Muscle of arm (tissue), 14 donors: ENCODE results near the gene LCN1. TPM values are rescaled to one million over a fixed set of nuclear protein-coding genes. Genes with fewer than 3 reads are reported as not detected.

Experiments
- DNase-seq: peaks from one replicate; pipeline ENCODE4 v3.0.0-alpha.2; 2013
- long read RNA-seq, 11 donors: transcript quantifications; one replicate each; lab custom pipeline, GENCODE V29; 2026
- polyA plus RNA-seq, 12 donors: library from polyadenylated mRNA; unstranded; fragments of 120-200 nt; gene quantifications; one replicate each; pipeline ENCODE4 v1.2.1, GENCODE V29; 2013; ENCODE audit not compliant: insufficient read length in 12 of 12

Gene LCN1
- under 1 TPM in 1 of 12 donors, not detected in 11; 0.57 TPM for polyA plus RNA-seq
- long read RNA-seq, donor 1: 0 reads
- long read RNA-seq, donor 2: 0 reads
- long read RNA-seq, donor 3: 0 reads
- long read RNA-seq, donor 4: 0 reads
- long read RNA-seq, donor 5: 0 reads
- long read RNA-seq, donor 6, partial matches to known transcripts: 0 of 1 reads
- long read RNA-seq, donor 6, other reads (novel, unspliced or antisense): 0 of 1 reads
- long read RNA-seq, donor 7, partial matches to known transcripts: 0 of 1 reads
- long read RNA-seq, donor 7, other reads (novel, unspliced or antisense): 0 of 1 reads
- long read RNA-seq, donor 8: 0 reads
- long read RNA-seq, donor 9: 0 reads
- long read RNA-seq, donor 10: 0 reads
- long read RNA-seq, donor 11: 0 reads

DNA sequence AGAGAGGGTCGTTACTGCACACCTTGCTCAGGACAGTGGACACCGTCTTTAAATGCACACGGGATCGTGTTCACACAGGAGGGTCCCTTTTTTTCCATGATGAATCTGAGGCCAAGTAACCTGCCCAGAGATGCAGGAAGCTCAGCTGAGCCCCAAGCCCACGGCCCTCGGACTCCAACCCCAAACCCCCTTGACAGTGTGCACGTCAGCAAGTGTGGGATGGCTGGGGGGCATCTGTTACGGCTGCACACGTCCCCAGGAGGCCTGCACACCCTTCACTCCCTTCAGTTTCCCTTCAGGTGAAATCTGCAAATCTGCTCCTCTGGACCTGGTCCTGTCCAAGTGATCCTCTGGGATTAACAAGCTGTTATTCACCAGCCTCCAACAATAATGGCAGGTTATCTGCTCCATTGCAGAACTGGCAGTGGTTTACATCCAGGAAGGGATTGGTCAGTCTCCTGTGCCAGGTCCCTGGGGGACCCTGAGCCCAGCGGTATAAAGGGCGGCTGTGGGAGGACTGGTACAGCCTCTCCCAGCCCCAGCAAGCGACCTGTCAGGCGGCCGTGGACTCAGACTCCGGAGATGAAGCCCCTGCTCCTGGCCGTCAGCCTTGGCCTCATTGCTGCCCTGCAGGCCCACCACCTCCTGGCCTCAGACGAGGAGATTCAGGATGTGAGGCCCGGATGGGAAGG is at the start of gene LCN1:
TSS of gene LCN1 (plus strand) at position 525 of the 692 bp plus-strand sequence. CDS start at position 583, 58 bp downstream.
- no peak for DNase-seq

DNA sequence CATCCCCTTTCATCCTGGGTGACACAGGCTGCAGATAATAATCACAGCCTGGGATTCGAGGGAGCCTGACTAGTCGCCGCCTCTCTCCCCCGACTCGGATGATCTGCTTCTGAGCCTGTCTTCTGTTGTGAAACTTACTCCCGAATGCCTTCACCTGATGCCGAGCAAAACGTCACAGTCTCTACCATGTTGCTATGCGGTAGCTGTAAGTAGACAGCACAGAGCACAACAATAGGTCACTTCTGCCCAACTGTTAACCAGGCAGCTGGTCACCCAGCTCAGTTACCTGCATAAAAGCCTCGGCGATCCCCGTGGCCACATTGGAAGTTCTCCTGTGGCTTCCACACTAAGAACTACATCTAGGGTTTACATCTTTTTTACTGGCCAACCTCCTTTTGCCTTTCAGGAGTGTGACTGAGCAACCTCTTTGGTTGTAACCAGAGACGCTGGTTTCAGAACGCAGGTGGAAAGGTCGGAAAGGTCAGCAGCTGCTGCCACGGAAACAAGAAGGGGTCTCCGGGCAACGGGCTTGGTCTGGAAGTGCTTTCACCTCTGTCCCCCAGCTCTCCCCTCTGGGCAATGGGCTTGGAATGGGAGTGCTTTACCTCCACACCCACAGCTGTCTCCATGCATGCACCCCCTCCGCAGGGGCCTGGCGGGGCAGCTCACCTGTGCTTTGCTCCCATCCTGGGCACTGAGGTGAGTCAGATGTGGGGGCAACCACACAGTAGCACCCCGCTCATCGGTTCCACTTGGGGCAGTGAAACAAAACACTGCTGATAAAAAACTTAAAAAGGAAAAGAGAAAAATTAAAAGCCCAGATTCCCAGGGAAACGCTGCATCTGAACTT is 49.2 kb upstream of the LCN1 start:
- no peak for DNase-seq

DNA sequence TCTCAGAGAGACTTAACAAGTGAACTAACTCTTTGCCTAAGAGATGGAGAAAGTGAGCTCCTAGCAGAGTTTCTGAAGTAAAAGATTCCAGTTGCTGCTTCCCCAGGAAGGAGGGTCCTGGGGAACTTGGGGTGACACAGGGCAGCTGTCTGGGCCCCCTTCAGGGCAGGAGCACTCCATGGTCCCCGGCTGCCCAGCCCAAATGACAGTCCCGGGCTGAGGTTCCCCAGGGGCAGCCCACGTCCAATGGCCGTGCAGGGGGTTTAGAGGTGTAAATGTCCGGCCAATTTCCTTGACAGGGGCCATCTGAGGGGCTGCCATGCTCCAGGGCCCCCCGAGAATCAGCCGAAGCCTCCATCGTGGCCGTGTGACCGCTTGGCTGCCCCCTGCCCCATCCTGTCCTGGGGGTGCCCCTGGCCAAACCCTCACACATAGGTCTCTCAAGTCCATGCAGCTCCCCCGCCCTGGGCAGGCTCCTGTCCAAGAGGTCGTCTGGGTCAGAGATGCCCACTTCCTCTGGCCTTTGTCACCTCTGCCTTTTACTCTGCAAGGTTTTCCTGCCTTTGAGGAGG is 47.2 kb upstream of the LCN1 start:
- no peak for DNase-seq

GRCh38 chr9:135474915-135475314 is 46.3 kb upstream of the LCN1 start:
- no peak for DNase-seq

DNA sequence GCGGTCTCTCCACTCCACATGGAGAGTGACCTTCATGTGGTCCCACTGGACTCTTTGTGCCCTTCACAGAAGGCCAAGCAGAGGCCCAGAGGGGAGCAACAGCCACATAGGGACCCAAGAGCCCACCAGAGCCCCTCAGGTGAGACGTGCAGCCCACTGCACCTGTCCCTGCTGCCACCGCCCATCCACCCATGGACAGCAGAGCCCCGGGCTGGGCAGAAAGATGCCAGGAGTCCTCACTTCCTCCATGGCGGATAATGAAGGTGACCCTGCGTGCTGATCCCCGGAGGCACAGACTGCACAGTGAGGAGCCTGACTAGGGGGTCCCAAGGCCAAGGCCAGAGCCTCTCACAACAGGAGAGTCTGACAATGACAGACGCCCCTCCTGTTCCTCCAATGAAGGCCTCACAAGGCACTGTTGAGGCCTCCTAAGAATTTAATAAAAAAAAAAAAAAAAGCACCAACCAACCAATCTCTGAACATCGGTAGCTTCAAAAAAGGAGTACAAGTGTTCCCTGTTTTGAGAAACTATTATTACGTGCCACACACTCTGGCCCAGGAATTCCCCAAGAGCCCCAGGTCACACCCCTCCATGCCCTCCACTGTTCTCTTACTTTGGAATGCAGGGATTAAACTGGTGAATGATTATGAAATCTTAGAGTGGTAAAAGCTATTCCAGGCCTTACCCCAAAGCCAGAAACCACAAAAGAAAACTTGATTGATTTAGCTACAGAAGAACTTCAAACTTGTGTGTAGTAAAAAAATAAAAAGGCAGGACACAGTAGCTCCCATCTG is 44.5 kb upstream of the LCN1 start:
- no peak for DNase-seq

DNA sequence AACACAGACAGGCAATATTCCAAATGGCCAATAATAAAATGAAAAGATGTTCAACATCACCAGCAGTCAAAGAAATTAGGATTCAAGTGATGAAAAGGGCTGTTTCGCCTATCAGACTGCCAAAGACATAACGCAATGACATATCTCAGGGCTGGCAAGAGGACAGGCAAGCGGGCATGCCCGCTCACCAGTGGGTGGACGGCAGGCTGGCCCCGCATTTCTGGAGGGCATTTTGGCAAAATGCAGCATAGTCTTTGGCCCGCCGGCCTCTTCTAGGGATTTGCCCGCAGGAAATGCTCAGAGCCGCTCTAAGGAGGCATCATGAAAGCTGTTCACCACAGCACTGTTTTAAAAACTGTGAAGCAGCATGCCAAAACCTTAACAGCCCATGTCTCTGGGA is 43.0 kb upstream of the LCN1 start:
- DNase-seq: no peak

GRCh38 chr9:135478829-135479468 is 42.3 kb upstream of the LCN1 start:
- no peak for DNase-seq

DNA sequence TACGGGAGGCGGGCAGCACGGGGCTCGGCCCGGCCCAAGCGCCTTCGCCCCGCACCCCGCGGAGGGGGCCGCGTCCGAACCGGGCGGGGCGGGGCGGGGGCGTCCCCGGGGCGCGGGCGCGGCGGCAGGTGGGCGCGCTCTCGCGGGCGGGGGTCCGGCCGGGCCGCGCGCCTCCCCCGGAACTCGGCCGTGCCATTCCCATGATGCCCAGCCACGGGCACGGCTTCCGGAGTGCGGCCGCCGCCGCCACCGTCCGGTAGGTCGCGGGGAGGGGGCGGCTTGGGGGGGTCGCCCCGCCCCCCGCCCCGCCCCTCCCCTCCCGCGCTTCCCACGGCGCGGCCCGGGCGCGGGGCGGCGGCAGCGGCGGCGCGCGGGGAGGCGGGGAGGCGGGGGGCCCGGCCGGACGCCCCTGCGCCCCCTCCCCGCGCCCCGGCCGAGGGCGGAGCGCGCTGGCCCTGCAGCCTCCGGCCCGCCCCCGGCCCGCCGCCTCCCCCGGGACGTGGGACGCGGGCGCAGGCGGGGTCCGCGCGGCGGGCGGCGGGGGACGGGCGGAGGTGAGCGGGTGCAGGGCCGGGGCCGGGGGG is 41.7 kb upstream of the LCN1 start, which contains the start of gene PPP1R26:
TSS of gene PPP1R26 (plus strand) at position 314 of the 584 bp plus-strand sequence. CDS start 4,729 bp downstream, outside the sequence.
- no peak for DNase-seq

DNA sequence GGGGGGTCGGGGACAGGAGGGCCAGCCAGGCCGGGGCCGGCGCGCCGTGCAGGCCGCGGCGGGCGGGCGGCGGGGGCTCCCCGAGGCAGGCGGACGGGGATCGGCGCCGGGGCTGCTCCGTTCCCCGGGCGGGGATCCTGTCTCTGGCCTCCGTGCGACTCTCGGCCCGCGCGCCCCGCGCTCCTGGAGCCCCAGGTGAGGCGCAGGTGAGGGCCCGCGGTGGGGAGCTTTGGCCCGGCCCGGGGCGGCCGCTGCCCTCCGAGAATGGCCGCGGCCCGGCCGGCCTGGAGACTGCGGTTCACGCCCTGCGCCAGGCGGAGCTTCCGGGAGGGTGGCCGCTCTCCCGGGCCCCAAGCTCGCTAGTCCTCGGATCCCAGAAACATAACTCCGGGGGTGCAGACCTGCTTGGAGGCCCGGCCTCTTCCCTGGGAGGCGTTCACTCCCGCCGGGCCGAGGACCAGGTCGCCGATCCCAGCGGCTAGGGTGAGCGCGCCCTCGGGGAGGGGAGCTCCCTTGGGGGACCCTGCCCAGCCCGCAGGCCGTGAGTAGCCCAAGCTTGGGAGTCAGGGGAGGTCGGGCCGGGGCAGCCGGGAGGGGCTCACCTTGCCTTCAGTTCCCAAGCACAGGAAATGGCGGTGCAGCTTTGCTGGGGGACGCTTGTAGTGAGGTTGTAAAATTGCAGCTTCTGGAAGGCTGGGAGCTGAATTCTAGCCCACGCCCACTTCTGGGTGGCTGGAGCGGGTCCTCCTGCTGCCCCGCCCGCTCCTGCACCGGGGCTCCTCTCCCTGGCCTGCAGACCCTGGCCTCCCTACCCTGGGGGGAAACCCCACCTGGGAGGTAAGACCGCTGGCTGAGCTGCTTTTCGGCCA is 40.9 kb upstream of the LCN1 start:
- no peak for DNase-seq

GRCh38 chr9:135480940-135481310 is 40.3 kb upstream of the LCN1 start:
- no peak for DNase-seq

- no peak for DNase-seq
Measured at GRCh38 chr9:135482015-135482754, 39.1 kb upstream of the LCN1 start.

GRCh38 chr9:135484460-135485277 is 36.6 kb upstream of the LCN1 start:
- no peak for DNase-seq

DNA sequence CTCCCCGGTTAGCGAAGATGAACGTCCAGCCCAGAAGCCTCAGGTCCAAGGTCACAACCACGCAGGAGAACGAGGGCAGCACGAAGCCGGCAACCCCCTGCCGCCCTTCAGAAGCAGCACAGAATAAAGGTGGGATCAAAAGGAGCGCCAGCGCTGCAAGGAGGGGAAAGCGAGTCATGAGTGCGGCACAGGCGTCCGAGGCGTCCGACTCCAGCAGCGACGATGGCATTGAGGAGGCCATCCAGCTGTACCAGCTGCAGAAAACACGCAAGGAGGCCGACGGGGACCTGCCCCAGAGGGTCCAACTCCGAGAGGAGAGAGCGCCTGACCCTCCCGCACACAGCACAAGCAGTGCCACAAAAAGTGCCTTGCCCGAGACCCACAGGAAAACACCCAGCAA is 35.9 kb upstream of the LCN1 start:
- no peak for DNase-seq

- no peak for DNase-seq
Measured at GRCh38 chr9:135485832-135486231, 35.4 kb upstream of the LCN1 start.

GRCh38 chr9:135486267-135487065 is 34.8 kb upstream of the LCN1 start:
- DNase-seq: no peak

GRCh38 chr9:135487281-135488012 is 33.8 kb upstream of the LCN1 start:
- no peak for DNase-seq
